Measurements from ENCODE around the gene TGFA.

The TGFA gene

GRCh38 chr2:70461981-70462876, 91.4 kb downstream of the TGFA start:
- DNase-seq, result no peak

- DNase-seq, result no peak
Observed at GRCh38 chr2:70461414-70461813, 92.2 kb downstream of the TGFA start.

GRCh38 chr2:70460333-70460732, 93.3 kb downstream of the TGFA start:
- no peak for DNase-seq

- DNase-seq, result no peak
Observed at GRCh38 chr2:70458661-70459060, 95.0 kb downstream of the TGFA start.

GRCh38 chr2:70456585-70457495, 96.8 kb downstream of the TGFA start:
- no peak for DNase-seq

GRCh38 chr2:70454936-70455544, 98.6 kb downstream of the TGFA start:
- no peak for DNase-seq

- no peak for DNase-seq
Observed at GRCh38 chr2:70450641-70451250, 102.9 kb downstream of the TGFA start.

- no peak for DNase-seq
Observed at GRCh38 chr2:70448041-70448440, 105.6 kb downstream of the TGFA start.

GRCh38 chr2:70443726-70444125, 109.9 kb downstream of the TGFA start:
- no peak for DNase-seq

GRCh38 chr2:70443078-70443465, 110.6 kb downstream of the TGFA start:
- no peak for DNase-seq

GRCh38 chr2:70442301-70443077, 111.1 kb downstream of the TGFA start:
- no peak for DNase-seq

GRCh38 chr2:70440621-70441020, 113.0 kb downstream of the TGFA start:
- no peak for DNase-seq

GRCh38 chr2:70435138-70435537, 118.5 kb downstream of the TGFA start:
- no peak for DNase-seq

GRCh38 chr2:70433315-70433714, 120.3 kb downstream of the TGFA start:
- DNase-seq, result no peak

GRCh38 chr2:70431716-70432347, 121.8 kb downstream of the TGFA start:
- no peak for DNase-seq

GRCh38 chr2:70426341-70426740, 127.3 kb downstream of the TGFA start:
- DNase-seq, result no peak

- DNase-seq, result peak; percentile 24
Observed at GRCh38 chr2:70425682-70426301, 127.8 kb downstream of the TGFA start.

GRCh38 chr2:70420740-70421139, 132.9 kb downstream of the TGFA start:
- no peak for DNase-seq

- peak; percentile 2 for DNase-seq
Observed at GRCh38 chr2:70420143-70420542, 133.5 kb downstream of the TGFA start.

- DNase-seq, result no peak
Observed at GRCh38 chr2:70418514-70418913, 135.1 kb downstream of the TGFA start.

GRCh38 chr2:70417011-70417410, 136.6 kb downstream of the TGFA start:
- DNase-seq, result no peak
